ENCODE results near the gene MAPKAPK2.

DNA sequence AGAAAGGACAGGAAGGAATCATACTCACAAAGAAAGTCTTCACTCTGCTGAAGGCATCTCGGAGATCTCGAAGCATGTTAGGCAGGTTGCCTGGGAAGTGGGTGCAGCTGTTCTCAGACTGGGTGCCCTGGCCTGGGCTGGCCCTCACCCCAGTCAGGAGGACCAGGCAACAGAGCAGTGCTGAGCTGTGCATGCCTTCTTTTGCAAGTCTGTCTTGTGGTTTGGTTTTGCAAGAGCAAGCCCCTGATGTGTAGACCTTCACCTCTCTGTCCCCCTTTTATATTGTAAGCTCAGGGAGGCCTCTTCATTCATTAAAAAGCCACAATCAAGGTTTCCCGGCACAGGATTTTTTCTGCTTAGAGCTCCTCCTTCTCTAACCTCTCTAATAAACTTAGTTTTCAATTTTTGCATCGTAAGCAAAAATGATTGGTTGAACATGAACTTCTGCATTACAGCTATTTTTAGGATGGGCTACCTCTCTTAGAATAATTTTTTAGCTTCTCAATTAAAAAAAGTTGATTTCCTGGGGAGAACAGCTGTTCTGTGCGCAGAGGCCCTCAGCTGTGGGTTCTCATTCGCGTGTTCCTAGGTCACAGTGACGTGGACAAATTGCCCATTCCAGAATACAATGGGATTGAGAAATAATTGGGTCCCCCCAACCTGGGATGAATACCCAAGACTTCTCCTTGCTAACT is 87.7 kb downstream of the MAPKAPK2 start, which contains the start of gene IL10:
- TF ChIP-seq, protein P1, sequence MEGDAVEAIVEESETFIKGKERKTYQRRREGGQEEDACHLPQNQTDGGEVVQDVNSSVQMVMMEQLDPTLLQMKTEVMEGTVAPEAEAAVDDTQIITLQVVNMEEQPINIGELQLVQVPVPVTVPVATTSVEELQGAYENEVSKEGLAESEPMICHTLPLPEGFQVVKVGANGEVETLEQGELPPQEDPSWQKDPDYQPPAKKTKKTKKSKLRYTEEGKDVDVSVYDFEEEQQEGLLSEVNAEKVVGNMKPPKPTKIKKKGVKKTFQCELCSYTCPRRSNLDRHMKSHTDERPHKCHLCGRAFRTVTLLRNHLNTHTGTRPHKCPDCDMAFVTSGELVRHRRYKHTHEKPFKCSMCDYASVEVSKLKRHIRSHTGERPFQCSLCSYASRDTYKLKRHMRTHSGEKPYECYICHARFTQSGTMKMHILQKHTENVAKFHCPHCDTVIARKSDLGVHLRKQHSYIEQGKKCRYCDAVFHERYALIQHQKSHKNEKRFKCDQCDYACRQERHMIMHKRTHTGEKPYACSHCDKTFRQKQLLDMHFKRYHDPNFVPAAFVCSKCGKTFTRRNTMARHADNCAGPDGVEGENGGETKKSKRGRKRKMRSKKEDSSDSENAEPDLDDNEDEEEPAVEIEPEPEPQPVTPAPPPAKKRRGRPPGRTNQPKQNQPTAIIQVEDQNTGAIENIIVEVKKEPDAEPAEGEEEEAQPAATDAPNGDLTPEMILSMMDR (IDR thresholded peaks at IDR 0.05; ENCODE audit: low read length) = no peak
- TF ChIP-seq EZH2 (optimal IDR thresholded peaks at IDR 0.05; ENCODE audit: low read depth, low read length) = no peak

Measured in MM.1S (cell line).